Activated CD4-positive, alpha-beta T cell treated with anti-CD3 and anti-CD28 coated beads, Interleukin-2, amount 10 ng/mL, durations not matched to agents 24 days and 14 days (primary cell): ENCODE data around the gene CD200. TPM values are rescaled to one million over a fixed set of nuclear protein-coding genes. Genes with fewer than 3 reads are reported as not detected.
A peak's percentile ranks its signal among the peaks of the same experiment; 100 is the strongest.

ENCODE experiments used
- DNase-seq: peaks from one replicate; pipeline ENCODE4 v3.0.0; 2022
- H3K27ac Mint-ChIP-seq: one replicate; pipeline ENCODE4 v1.8.0; 2022; ENCODE audit warnings: mild to moderate bottlenecking, mixed read lengths
- H3K27me3 Mint-ChIP-seq: one replicate; pipeline ENCODE4 v1.8.0; 2022; ENCODE audit warnings: mixed read lengths
- H3K36me3 Mint-ChIP-seq: one replicate; pipeline ENCODE4 v1.8.0; 2022; ENCODE audit warnings: low read depth, mild to moderate bottlenecking, mixed read lengths
- H3K4me1 Mint-ChIP-seq: one replicate; pipeline ENCODE4 v1.8.0; 2021; ENCODE audit warnings: mixed read lengths
- H3K4me3 Mint-ChIP-seq: one replicate; pipeline ENCODE4 v1.8.0; 2022; ENCODE audit warnings: mild to moderate bottlenecking, moderate library complexity, mixed read lengths
- H3K9me3 Mint-ChIP-seq: one replicate; pipeline ENCODE4 v1.8.0; 2021; ENCODE audit warnings: mixed read lengths
- intact Hi-C: fragments of 100-400 bp; cut with micrococcal nuclease; formaldehyde crosslinking; loops from one replicate; pipeline ENCODE4 v1.15.1; 2023
- total RNA-seq: library from RNA; stranded (reverse); gene quantifications from 2 replicates; pipeline ENCODE4 v1.2.3, GENCODE V29; 2022

CD200 gene
- total RNA-seq = 144 and 151 TPM in 2 replicates

- intact Hi-C loops = loop anchor here (1.0 to 5.0 kb wide), 2 partner anchors 34 to 166 kb away; partner anchors contain the start of gene BTLA
- peak within 1 kb of the TSS; percentile 84 for H3K27ac Mint-ChIP-seq
- H3K9me3 Mint-ChIP-seq = no peaks in the 10 kb centered on the region
- H3K36me3 Mint-ChIP-seq = peaks cover 38% of the 10 kb centered on the region
- peak; percentile 87 for DNase-seq
- no peaks in the 10 kb centered on the region for H3K27me3 Mint-ChIP-seq
- peak within 1 kb of the TSS; percentile 90 for H3K4me3 Mint-ChIP-seq
- peaks cover 44% of the 10 kb centered on the region for H3K4me1 Mint-ChIP-seq
Observed at GRCh38 chr3:112333002-112333380, at the start of gene CD200. TSS of gene CD200 (plus strand) at chr3:112333156. CDS start at chr3:112333213, 57 bp downstream.

GRCh38 chr3:112289011-112289410, 43.9 kb upstream of the CD200 start:
- Mint-ChIP-seq H3K27me3 (peaks cover 3% of the 10 kb centered on the region), H3K9me3 (no peaks in the 10 kb centered on the region), H3K4me1 (peaks cover 5% of the 10 kb centered on the region), H3K36me3 (no peaks in the 10 kb centered on the region), H3K4me3 (no peak overlapping the region), H3K27ac (no peak overlapping the region)
- intact Hi-C loops = no loop called here
- no peak for DNase-seq

- H3K27ac Mint-ChIP-seq = peak within 1 kb of the TSS; percentile 60
- H3K36me3 Mint-ChIP-seq = no peaks in the 10 kb centered on the region
- DNase-seq = peak; percentile 87
- H3K4me1 Mint-ChIP-seq = peaks cover 26% of the 10 kb centered on the region
- intact Hi-C loops = loop anchor here (1.0 to 10.0 kb wide), 6 partner anchors 34 to 681 kb away; partner anchors contain the start of gene CD200R1
- peak within 1 kb of the TSS; percentile 76 for H3K4me3 Mint-ChIP-seq
- H3K9me3 Mint-ChIP-seq = no peaks in the 10 kb centered on the region
- H3K27me3 Mint-ChIP-seq = no peaks in the 10 kb centered on the region
Observed at GRCh38 chr3:112293368-112294321, 39.3 kb upstream of the CD200 start, which contains the start of gene SLC9C1. TSS of gene SLC9C1 (minus strand) at chr3:112294216. CDS start at chr3:112286791, 7,425 bp downstream.

- peak overlapping the region; percentile 21 for H3K27ac Mint-ChIP-seq
- H3K36me3 Mint-ChIP-seq = no peaks in the 10 kb centered on the region
- H3K27me3 Mint-ChIP-seq = no peaks in the 10 kb centered on the region
- no peaks in the 10 kb centered on the region for H3K9me3 Mint-ChIP-seq
- intact Hi-C loops = loop anchor here (1.0 to 10.0 kb wide), 2 partner anchors 140 to 677 kb away; partner anchors contain the start of gene CD200R1
- H3K4me3 Mint-ChIP-seq = peak overlapping the region; percentile 59
- peaks cover 28% of the 10 kb centered on the region for H3K4me1 Mint-ChIP-seq
- DNase-seq = no peak
Observed at GRCh38 chr3:112297714-112298113, 35.2 kb upstream of the CD200 start.

- Mint-ChIP-seq H3K27ac (no peak overlapping the region), H3K9me3 (no peaks in the 10 kb centered on the region), H3K36me3 (no peaks in the 10 kb centered on the region), H3K4me1 (peaks cover 24% of the 10 kb centered on the region), H3K4me3 (no peak overlapping the region), H3K27me3 (no peaks in the 10 kb centered on the region)
- intact Hi-C loops = loop anchor here (10.0 kb wide), 1 partner anchor 676 kb away; the partner anchor contains the start of gene CD200R1
- DNase-seq = no peak
Observed at GRCh38 chr3:112298781-112299180, 34.2 kb upstream of the CD200 start.

- Mint-ChIP-seq H3K27me3 (no peaks in the 10 kb centered on the region), H3K4me1 (peaks cover 14% of the 10 kb centered on the region), H3K9me3 (peaks cover 3% of the 10 kb centered on the region), H3K4me3 (no peak overlapping the region), H3K36me3 (no peaks in the 10 kb centered on the region), H3K27ac (no peak overlapping the region)
- no peak for DNase-seq
- intact Hi-C loops = no loop called here
Observed at GRCh38 chr3:112302150-112302830, 30.7 kb upstream of the CD200 start.

- H3K36me3 Mint-ChIP-seq = no peaks in the 10 kb centered on the region
- DNase-seq = peak; percentile 76
- H3K9me3 Mint-ChIP-seq = peaks cover 3% of the 10 kb centered on the region
- intact Hi-C loops = no loop called here
- no peaks in the 10 kb centered on the region for H3K27me3 Mint-ChIP-seq
- no peak overlapping the region for H3K27ac Mint-ChIP-seq
- no peak overlapping the region for H3K4me3 Mint-ChIP-seq
- peaks cover 8% of the 10 kb centered on the region for H3K4me1 Mint-ChIP-seq
Observed at GRCh38 chr3:112302881-112303763, 29.8 kb upstream of the CD200 start.

- peak; percentile 70 for DNase-seq
- Mint-ChIP-seq H3K4me3 (no peak overlapping the region), H3K36me3 (no peaks in the 10 kb centered on the region), H3K4me1 (peaks cover under 1% of the 10 kb centered on the region), H3K27me3 (no peaks in the 10 kb centered on the region), H3K27ac (no peak overlapping the region), H3K9me3 (peaks cover 3% of the 10 kb centered on the region)
- intact Hi-C loops = no loop called here
Observed at GRCh38 chr3:112303764-112304325, 29.1 kb upstream of the CD200 start.

- intact Hi-C loops = no loop called here
Observed at GRCh38 chr3:112304611-112305010, 28.3 kb upstream of the CD200 start.

GRCh38 chr3:112306825-112307224, 26.1 kb upstream of the CD200 start:
- H3K4me1 Mint-ChIP-seq = no peaks in the 10 kb centered on the region
- H3K27ac Mint-ChIP-seq = no peak overlapping the region
- no peak overlapping the region for H3K4me3 Mint-ChIP-seq
- H3K27me3 Mint-ChIP-seq = peaks cover 1% of the 10 kb centered on the region
- no peaks in the 10 kb centered on the region for H3K36me3 Mint-ChIP-seq
- intact Hi-C loops = no loop called here
- no peak for DNase-seq
- peaks cover 3% of the 10 kb centered on the region for H3K9me3 Mint-ChIP-seq

More at GRCh38 chr3:112304611-112305010, 28.3 kb upstream of the CD200 start:
- no peak for DNase-seq
- H3K27ac Mint-ChIP-seq = no peak overlapping the region
- no peaks in the 10 kb centered on the region for H3K27me3 Mint-ChIP-seq
- no peak overlapping the region for H3K4me3 Mint-ChIP-seq
- peaks cover 3% of the 10 kb centered on the region for H3K9me3 Mint-ChIP-seq
- no peaks in the 10 kb centered on the region for H3K36me3 Mint-ChIP-seq
- H3K4me1 Mint-ChIP-seq = no peaks in the 10 kb centered on the region

- Mint-ChIP-seq H3K27me3 (peaks cover 1% of the 10 kb centered on the region), H3K27ac (no peak overlapping the region), H3K9me3 (peaks cover 3% of the 10 kb centered on the region), H3K36me3 (no peaks in the 10 kb centered on the region), H3K4me1 (peaks cover under 1% of the 10 kb centered on the region), H3K4me3 (no peak overlapping the region)
- intact Hi-C loops = no loop called here
- DNase-seq = no peak
Observed at GRCh38 chr3:112307557-112307956, 25.4 kb upstream of the CD200 start.

- Mint-ChIP-seq H3K27ac (no peak overlapping the region), H3K9me3 (peaks cover 3% of the 10 kb centered on the region), H3K36me3 (no peaks in the 10 kb centered on the region), H3K4me1 (peaks cover 3% of the 10 kb centered on the region), H3K4me3 (no peak overlapping the region), H3K27me3 (peaks cover 1% of the 10 kb centered on the region)
- no peak for DNase-seq
- intact Hi-C loops = no loop called here
Observed at GRCh38 chr3:112308151-112308911, 24.6 kb upstream of the CD200 start.
